Measurements from ENCODE around the gene PDE4B.
A peak's percentile ranks its signal among the peaks of the same experiment; 100 is the strongest.

DNA sequence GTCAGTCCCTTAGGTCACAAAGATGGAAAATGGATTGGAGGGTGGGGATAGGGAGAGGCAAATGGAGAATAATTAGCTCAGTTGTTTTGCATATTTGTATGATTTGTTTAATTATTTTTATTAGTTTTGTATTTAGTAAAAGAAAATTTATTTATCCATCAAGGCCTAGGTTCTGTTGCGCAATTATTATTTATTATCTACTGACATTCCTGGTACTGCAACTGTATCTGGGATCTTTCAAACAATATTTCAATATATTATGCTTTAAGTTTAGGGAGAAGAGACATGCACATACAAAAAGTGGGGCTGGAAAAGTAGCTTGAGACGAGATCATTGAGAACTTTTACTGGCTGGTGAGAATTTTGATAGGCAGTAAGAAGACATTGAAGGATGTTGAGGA, 424.9 kb downstream of the PDE4B start:
- TF ChIP-seq, protein P1, sequence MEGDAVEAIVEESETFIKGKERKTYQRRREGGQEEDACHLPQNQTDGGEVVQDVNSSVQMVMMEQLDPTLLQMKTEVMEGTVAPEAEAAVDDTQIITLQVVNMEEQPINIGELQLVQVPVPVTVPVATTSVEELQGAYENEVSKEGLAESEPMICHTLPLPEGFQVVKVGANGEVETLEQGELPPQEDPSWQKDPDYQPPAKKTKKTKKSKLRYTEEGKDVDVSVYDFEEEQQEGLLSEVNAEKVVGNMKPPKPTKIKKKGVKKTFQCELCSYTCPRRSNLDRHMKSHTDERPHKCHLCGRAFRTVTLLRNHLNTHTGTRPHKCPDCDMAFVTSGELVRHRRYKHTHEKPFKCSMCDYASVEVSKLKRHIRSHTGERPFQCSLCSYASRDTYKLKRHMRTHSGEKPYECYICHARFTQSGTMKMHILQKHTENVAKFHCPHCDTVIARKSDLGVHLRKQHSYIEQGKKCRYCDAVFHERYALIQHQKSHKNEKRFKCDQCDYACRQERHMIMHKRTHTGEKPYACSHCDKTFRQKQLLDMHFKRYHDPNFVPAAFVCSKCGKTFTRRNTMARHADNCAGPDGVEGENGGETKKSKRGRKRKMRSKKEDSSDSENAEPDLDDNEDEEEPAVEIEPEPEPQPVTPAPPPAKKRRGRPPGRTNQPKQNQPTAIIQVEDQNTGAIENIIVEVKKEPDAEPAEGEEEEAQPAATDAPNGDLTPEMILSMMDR (IDR thresholded peaks at IDR 0.05), result no peak
- TF ChIP-seq SMC3 (IDR thresholded peaks at IDR 0.05) (no peak), POLR2A (IDR thresholded peaks at IDR 0.05; ENCODE audit: low read length) (no peak), EP300 (IDR thresholded peaks at IDR 0.05) (no peak), HDAC2 (IDR thresholded peaks at IDR 0.05) (no peak), REST (IDR thresholded peaks at IDR 0.05) (no peak), CHD4 (IDR thresholded peaks at IDR 0.05; ENCODE audit: borderline replicate concordance) (no peak), CHD2 (IDR thresholded peaks at IDR 0.05; ENCODE audit: low read length, partially characterized antibody) (no peak), CEBPB (IDR thresholded peaks at IDR 0.05) (peak; percentile 32 to 70; a peak in 2 of 4 replicates), FOSL2 (IDR thresholded peaks at IDR 0.05) (no peak), FOSL2 (CRISPR knock-in tag; IDR thresholded peaks at IDR 0.05) (no peak), NR3C1 (IDR thresholded peaks at IDR 0.05) (no peak), NPAS2 (CRISPR knock-in tag; IDR thresholded peaks at IDR 0.05; ENCODE audit: borderline replicate concordance) (no peak), RCOR1 (IDR thresholded peaks at IDR 0.05; ENCODE audit: low read depth, low read length) (no peak)
- TF ChIP-seq, protein P2, sequence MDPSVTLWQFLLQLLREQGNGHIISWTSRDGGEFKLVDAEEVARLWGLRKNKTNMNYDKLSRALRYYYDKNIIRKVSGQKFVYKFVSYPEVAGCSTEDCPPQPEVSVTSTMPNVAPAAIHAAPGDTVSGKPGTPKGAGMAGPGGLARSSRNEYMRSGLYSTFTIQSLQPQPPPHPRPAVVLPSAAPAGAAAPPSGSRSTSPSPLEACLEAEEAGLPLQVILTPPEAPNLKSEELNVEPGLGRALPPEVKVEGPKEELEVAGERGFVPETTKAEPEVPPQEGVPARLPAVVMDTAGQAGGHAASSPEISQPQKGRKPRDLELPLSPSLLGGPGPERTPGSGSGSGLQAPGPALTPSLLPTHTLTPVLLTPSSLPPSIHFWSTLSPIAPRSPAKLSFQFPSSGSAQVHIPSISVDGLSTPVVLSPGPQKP (IDR thresholded peaks at IDR 0.05; ENCODE audit: low read depth, low read length), result no peak

All from A549 (cell line).